ENCODE measurements around the gene BBS12. TPM values are rescaled to one million over a fixed set of nuclear protein-coding genes. Genes with fewer than 3 reads are reported as not detected.

Gene BBS12
- 1.5 and 1.7 TPM in 2 replicates for total RNA-seq (2014; rRNA removed; shearing (Covaris generic))
- polyA plus RNA-seq (2015; cell fraction: cytosol; rRNA removed) = 2.3 and 2.8 TPM in 2 replicates
- polyA plus RNA-seq (2015; cell fraction: nucleus; rRNA removed) = 2.1 and 2.7 TPM in 2 replicates

GRCh38 chr4:122732329-122733026, at the start of gene BBS12:
Gene BBS12, plus strand, starts transcription at chr4:122732704. Its CDS starts 9,189 bp downstream, at chr4:122741893.
- DNase-seq (ENCODE audit: low read depth) = peak; percentile 100

DNA sequence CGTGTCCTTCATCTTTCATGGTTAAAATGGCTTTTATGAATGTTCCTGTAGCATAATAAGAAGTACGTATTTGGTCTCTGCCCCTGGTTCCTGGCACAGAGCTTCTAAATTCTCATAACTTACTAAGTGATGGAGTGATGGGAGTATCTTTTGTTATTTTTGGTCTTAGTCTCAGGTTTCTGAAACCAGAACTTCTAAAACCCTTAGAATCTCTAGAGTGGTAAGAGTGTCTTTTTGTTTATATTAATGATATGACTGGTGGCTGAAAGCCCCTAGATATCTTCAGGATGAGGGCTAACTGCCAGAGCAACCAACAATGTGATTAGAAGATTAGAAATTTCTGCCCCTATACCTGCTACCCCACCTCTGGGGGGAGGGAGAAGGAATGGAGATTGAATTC, 45.8 kb upstream of the BBS12 start:
- DNase-seq (ENCODE audit: low read depth) = no peak

- no peak for DNase-seq (ENCODE audit: low read depth)
Measured at GRCh38 chr4:122687531-122688061, 44.9 kb upstream of the BBS12 start.

- no peak for DNase-seq (ENCODE audit: low read depth)
Measured at GRCh38 chr4:122688529-122689140, 43.9 kb upstream of the BBS12 start.

DNA sequence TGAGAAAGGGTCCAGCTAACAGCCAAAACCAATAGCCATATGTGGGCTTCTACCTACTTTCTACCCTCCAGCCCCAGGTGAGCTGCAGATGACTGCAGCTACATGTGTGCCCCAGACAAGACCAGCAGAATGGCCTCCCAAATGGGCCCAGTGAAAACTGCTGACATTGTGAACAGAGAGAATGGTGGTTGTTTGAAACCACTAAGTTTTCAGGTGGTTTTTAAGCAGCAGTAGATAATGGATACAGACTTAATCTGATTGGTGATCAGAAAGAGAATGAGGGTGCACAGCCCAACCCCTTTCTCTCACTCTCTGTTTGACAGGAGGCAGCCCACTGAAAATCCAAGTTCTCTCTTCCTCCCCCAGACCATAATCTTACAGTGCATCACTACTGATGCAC, 42.5 kb upstream of the BBS12 start:
- DNase-seq (ENCODE audit: low read depth) = no peak

GRCh38 chr4:122691988-122692387, 40.5 kb upstream of the BBS12 start:
- DNase-seq (ENCODE audit: low read depth) = no peak

DNA sequence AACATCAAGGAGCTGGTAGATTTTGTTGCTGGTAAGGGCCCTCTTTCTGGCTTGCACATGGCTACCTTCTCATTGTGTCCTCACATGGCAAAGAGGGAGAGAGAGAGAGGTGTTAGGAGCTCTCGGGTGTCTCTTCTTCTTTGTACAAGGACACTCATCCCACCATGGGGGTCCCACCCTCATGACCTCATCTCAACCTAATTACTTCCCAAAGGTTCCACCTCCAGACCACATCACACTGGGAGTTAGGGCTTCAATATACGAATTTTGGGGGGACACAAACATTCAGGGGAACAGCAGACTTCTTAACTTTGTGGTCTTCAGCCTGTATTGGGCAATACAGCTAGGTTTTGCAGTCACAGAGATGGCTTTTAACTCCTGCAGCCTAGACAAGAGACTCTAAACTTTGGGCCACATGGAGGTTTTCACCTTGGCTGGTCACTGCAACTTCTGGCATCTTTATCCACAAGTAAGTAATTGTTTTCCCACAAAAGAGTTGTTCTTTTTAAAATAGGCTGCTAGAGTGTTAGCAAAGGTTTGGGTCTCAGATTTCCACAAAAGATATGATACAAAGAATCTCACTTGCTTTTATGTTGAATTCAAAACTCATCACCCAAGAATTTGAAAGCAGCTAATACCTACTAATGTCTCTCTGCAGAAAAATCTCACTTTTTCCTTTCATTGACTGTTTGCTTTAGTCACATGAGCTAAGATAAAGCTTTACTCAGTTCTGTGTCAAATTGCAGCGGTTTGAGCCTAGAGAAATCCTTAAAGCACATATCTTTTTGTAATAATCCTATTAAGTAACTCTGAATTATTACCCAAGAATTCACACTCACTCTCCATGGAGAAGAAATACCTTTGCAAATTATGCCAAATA, 39.6 kb upstream of the BBS12 start:
- DNase-seq (ENCODE audit: low read depth) = peak; percentile 33

GRCh38 chr4:122695226-122695625, 37.3 kb upstream of the BBS12 start:
- no peak for DNase-seq (ENCODE audit: low read depth)

DNA sequence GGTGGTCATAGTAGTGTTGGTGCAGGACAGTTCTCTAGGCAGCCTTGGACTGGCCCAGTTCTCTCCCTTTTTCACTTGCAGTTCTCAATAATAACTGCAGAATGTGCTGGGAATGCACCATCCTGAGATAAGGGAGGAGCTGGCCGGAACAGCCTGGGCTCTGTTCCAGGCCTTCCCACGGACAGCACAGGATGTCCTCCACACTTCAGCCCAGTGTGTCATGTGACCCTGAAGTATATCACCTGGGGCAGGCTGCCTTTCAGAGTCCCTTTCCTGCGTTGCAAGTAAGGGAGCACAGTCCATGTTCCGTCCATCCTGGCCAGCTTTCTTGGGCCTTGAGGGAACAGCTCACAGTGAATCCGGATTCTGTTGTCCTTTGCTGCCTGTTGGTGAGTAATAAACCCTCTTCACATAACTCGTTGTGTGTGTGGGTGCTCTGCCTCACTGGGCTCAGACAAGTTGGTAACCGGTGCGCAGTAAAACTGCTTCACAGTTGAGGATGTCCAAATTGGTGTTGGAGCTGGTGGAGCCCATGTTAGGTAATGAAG, 32.3 kb upstream of the BBS12 start:
- peak; percentile 76 for DNase-seq (ENCODE audit: low read depth)

- no peak for DNase-seq (ENCODE audit: low read depth)
Measured at GRCh38 chr4:122701061-122701460, 31.4 kb upstream of the BBS12 start.

GRCh38 chr4:122701965-122702364, 30.5 kb upstream of the BBS12 start:
- no peak for DNase-seq (ENCODE audit: low read depth)

DNA sequence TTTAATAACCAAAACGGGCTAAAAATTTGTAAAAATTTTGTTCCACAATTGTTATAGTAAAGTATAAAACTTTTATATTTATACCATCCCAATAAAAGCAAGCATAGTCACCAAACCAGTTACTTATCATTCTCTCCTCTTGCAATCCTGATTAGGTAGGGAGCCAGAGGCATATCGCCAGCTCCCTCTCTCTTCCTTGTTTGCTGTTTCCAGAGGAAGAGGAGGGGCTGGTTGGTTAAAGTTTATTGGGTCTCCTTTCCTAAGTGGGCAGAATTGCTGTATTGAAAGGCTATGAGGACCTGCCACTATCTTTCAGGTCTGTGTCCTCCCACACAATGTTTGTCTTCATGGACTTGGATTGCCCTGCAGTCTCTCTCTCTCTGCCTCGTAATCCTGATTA, 29.6 kb upstream of the BBS12 start:
- DNase-seq (ENCODE audit: low read depth) = no peak

GRCh38 chr4:122703868-122704267, 28.6 kb upstream of the BBS12 start:
- no peak for DNase-seq (ENCODE audit: low read depth)

DNA sequence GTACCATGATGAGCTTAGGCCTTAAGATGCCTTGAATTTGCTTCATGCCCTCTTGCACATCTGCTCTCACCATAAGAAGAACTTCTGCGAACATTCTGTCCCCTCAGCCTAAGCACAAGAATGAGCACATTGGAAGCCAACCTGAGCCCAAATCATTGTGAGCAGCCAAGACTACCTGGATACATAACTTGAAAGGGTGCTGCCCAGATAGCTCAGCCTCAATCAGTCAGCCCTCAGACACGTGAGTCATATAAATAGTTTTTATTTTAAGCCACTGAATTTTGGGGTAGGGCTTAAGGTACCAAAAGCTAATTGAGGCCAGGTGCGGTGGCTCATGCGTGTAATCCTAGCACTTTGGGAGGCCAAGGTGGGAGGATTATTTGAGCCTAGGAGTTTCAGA, 27.5 kb upstream of the BBS12 start:
- no peak for DNase-seq (ENCODE audit: low read depth)

GRCh38 chr4:122705547-122706117, 26.9 kb upstream of the BBS12 start:
- no peak for DNase-seq (ENCODE audit: low read depth)

- DNase-seq (ENCODE audit: low read depth) = no peak
Measured at GRCh38 chr4:122706511-122706910, 26.0 kb upstream of the BBS12 start.

- no peak for DNase-seq (ENCODE audit: low read depth)
Measured at GRCh38 chr4:122707497-122707896, 25.0 kb upstream of the BBS12 start.

DNA sequence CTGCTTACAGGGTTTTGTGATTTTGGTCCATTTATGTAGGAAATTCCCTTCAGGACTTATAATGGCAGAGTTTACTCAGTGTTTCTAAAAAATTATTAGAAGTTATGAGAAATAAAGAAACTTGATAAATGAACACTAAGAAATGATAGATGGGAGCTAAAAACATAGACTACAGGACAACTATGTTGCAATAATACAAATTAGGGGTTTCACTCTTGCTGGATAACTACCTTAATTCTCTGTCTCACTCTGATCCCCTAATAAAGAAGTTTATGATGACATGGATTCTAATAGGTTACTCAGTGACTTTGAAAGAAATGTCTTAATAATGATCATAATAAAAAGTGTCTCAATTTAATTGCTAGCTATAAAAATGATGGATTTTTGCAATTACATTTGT, 23.3 kb upstream of the BBS12 start:
- no peak for DNase-seq (ENCODE audit: low read depth)

DNA sequence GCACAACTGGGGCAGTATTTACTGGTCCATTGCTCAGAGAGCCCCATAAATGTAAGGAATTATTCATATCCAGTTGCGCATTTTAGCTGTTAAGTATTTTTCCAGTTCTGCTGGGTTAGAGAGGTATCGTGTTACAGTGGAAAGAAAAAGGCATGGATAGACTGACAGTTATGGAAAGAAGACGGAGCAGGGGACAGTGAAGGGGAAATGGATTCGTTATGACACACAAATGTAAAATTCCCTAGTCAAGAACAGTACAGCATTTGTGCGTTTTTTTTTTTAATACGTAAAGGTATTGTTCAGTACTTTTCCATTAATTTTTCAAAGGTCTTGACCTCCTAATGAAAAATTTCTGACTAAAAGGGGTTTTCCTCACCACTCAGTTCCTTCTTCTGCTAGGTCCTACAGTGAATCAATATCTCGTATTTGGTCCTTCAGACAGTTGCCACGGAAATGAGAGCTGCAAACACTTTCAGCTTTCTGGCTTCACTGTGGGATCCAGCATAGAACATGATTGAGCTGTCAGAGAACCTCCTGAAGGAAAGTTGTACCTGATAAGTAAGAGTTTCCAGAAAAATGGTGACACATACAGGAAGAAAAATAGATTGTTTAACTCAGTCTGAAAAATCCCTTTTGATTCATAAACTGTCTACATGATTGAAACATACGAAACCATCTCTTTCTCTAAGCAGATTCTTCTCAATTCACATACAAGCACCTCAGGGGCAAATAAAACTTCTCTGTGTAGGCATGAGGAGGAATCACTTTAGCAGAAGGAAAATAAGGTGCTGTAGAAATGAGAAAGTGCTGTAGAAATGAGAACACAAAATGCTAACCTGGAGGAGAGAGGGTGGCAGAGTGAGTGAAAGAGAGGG, 21.8 kb upstream of the BBS12 start:
- peak; percentile 72 for DNase-seq (ENCODE audit: low read depth)

DNA sequence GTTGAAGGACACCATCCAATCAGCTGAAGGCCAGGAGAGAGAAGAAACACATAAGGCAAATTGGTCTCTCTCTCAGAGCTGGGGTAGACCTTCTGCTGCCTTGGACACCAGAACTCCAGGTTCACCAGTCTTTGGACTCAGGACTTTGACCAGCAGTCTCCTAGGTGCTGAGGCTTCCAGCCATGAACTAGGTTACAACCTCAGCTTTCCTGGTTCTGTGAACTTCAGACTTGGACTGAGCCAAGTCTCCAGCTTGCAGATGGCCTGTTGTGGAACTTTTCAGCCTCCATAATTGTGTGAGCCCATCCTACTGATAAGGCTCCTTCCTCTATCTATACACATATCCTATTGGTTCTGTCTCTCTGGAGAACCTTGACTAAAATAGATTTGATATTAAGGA, 20.6 kb upstream of the BBS12 start:
- DNase-seq (ENCODE audit: low read depth) = no peak

Data from HT1080 (cell line).